SK-N-SH (cell line): Measurements from ENCODE around the gene UNK. TPM values are rescaled to one million over a fixed set of nuclear protein-coding genes. Genes with fewer than 3 reads are reported as not detected.

Experiments used
- CTCF ChIA-PET: fragments of 300-600, 350-600 bp; formaldehyde crosslinking; extraction: SDS; loops from one replicate; lab custom pipeline; 2021; lab: Yijun Ruan, JAX
- POLR2A ChIA-PET: fragments of 350-600 bp; sonication (Branson Sonifier 250); formaldehyde crosslinking; extraction: SDS; loops from one replicate; lab custom pipeline; 2020; ENCODE audit warnings: antibody characterized with exemption, inconsistent platforms; lab: Yijun Ruan, JAX
- DNase-seq: peaks from one replicate; pipeline ENCODE4 v3.0.0; 2012
- H2AFZ ChIP-seq: fragments of 200-600 bp; sonication (generic); 2 replicates; pipeline ENCODE4 v1.8.1; 2016; ENCODE audit warnings: antibody characterized with exemption, mild to moderate bottlenecking, low read depth
- H3F3A ChIP-seq: fragments of 200-600 bp; sonication (generic); replicated peaks from 2 replicates; pipeline ENCODE3; 2016; ENCODE audit warnings: antibody characterized with exemption, mild to moderate bottlenecking; ENCODE audit not compliant: insufficient read depth
- H3K27ac ChIP-seq, 2 experiments: fragments of 200-500 bp in 1 of 2; fragments of 200-600 bp in 1 of 2; sonication (Bioruptor generic) in 1 of 2; sonication (generic), shearing (Covaris generic) in 1 of 2; 2 replicates each; pipeline versions ENCODE4 v1.5.1 to v1.6.1; 2014 to 2016; ENCODE audit warnings: low read depth in 2 of 2, inconsistent platforms in 1 of 2, low read length in 1 of 2, mild to moderate bottlenecking in 1 of 2, mixed read lengths in 1 of 2
- H3K27me3 ChIP-seq: fragments of 200-600 bp; sonication (generic), shearing (Covaris generic); 2 replicates; pipeline ENCODE4 v1.6.1; 2016; ENCODE audit warnings: mixed run types; ENCODE audit not compliant: insufficient read depth
- H3K36me3 ChIP-seq, 2 experiments: fragments of 200-500 bp in 1 of 2; fragments of 200-600 bp in 1 of 2; sonication (Bioruptor generic) in 1 of 2; sonication (generic) in 1 of 2; replicated peaks in 1 of 2; 2 replicates each; pipeline versions ENCODE3 to v1.5.1; 2014 to 2016; ENCODE audit warnings: low read length in 1 of 2, mild to moderate bottlenecking in 1 of 2; ENCODE audit not compliant: insufficient read depth in 2 of 2, control insufficient read depth in 1 of 2
- H3K4me1 ChIP-seq, 2 experiments: fragments of 200-500 bp in 1 of 2; fragments of 200-600 bp in 1 of 2; sonication (Bioruptor generic) in 1 of 2; sonication (generic), shearing (Covaris generic) in 1 of 2; 2 replicates each; pipeline versions ENCODE4 v1.5.1 to v1.6.1; 2014 to 2016; ENCODE audit warnings: low read depth in 1 of 2, low read length in 1 of 2, mixed run types in 1 of 2; ENCODE audit not compliant: insufficient read depth in 2 of 2, control insufficient read depth in 1 of 2
- H3K4me2 ChIP-seq: fragments of 200-600 bp; sonication (generic), shearing (Covaris generic); 2 replicates; pipeline ENCODE4 v1.6.1; 2017; ENCODE audit warnings: mixed run types
- H3K4me3 ChIP-seq, 2 experiments: fragments of 200-500 bp in 1 of 2; fragments of 200-600 bp in 1 of 2; sonication (Bioruptor generic) in 1 of 2; sonication (generic), shearing (Covaris generic) in 1 of 2; 2 replicates each; pipeline versions ENCODE4 v1.5.1 to v1.8.1; 2014 to 2016; ENCODE audit warnings: low read depth in 2 of 2, inconsistent platforms in 1 of 2, low read length in 1 of 2, mild to moderate bottlenecking in 1 of 2, mixed read lengths in 1 of 2, moderate library complexity in 1 of 2
- H3K79me2 ChIP-seq: fragments of 200-600 bp; sonication (generic); 2 replicates; pipeline ENCODE4 v1.8.1; 2017; ENCODE audit warnings: mild to moderate bottlenecking; ENCODE audit not compliant: insufficient read depth
- H3K9ac ChIP-seq: fragments of 200-600 bp; sonication (generic); 2 replicates; pipeline ENCODE4 v1.6.1; 2017; ENCODE audit warnings: mixed run types
- H3K9me2 ChIP-seq: fragments of 200-600 bp; sonication (generic); 2 replicates; pipeline ENCODE4 v1.6.1; 2017; ENCODE audit warnings: mixed run types
- H3K9me3 ChIP-seq: fragments of 200-600 bp; sonication (generic); 2 replicates; pipeline ENCODE4 v1.6.1; 2017; ENCODE audit warnings: mixed run types, mild to moderate bottlenecking, moderate library complexity
- H4K20me1 ChIP-seq: fragments of 200-600 bp; sonication (generic); 2 replicates; pipeline ENCODE4 v1.6.1; 2017; ENCODE audit warnings: mild to moderate bottlenecking, mixed run types; ENCODE audit not compliant: insufficient read depth
- CHD2 ChIP-seq: fragments of 150-350 bp; IDR thresholded peaks from 2 replicates; pipeline ENCODE4 v1.6.1; 2018; ENCODE audit warnings: low read length; ENCODE audit not compliant: partially characterized antibody
- ELF1 ChIP-seq: IDR thresholded peaks from 2 replicates; pipeline ENCODE4 v1.4.0; 2012
- EP300 ChIP-seq, 2 experiments: IDR thresholded peaks; 2 replicates each; pipeline versions ENCODE4 v1.4.0 to v1.6.1; 2012; ENCODE audit warnings: borderline replicate concordance in 1 of 2, low read depth in 1 of 2, low read length in 1 of 2
- EZH2phosphoT487 ChIP-seq: fragments of 200-600 bp; sonication (generic); IDR thresholded peaks from 2 replicates; pipeline ENCODE4 v1.6.1; 2017; ENCODE audit warnings: low read depth, mixed run types, mild to moderate bottlenecking, antibody characterized with exemption, moderate library complexity, borderline replicate concordance
- FOSL2 ChIP-seq: IDR thresholded peaks from 2 replicates; pipeline ENCODE4 v1.4.0; 2012; ENCODE audit warnings: low read depth, mild to moderate bottlenecking, moderate library complexity, borderline replicate concordance
- FOXJ3 ChIP-seq: sonication (generic); formaldehyde crosslinking; IDR thresholded peaks from 2 replicates; pipeline ENCODE4 v1.5.1; 2020; ENCODE audit warnings: mild to moderate bottlenecking, missing genetic modification reagents
- GABPA ChIP-seq: IDR thresholded peaks from 2 replicates; pipeline ENCODE4 v1.4.0; 2012; ENCODE audit warnings: low read depth, mild to moderate bottlenecking
- GATA2 ChIP-seq: sonication (generic); formaldehyde crosslinking; IDR thresholded peaks from 2 replicates; pipeline ENCODE4 v1.5.0; 2020; ENCODE audit warnings: mild to moderate bottlenecking, missing genetic modification reagents
- NFIC ChIP-seq: IDR thresholded peaks from 2 replicates; pipeline ENCODE4 v1.4.0; 2012; ENCODE audit warnings: borderline replicate concordance
- NRF1 ChIP-seq: IDR thresholded peaks from 2 replicates; pipeline ENCODE4 v1.6.1; 2012; ENCODE audit warnings: low read depth, mild to moderate bottlenecking, low read length
- RFX5 ChIP-seq: IDR thresholded peaks from 2 replicates; pipeline ENCODE4 v1.6.1; 2012; ENCODE audit warnings: mild to moderate bottlenecking, improper control_type of control experiment, low read length
- SIN3A ChIP-seq: IDR thresholded peaks from 2 replicates; pipeline ENCODE4 v1.6.1; 2012; ENCODE audit warnings: low read depth, mild to moderate bottlenecking, low read length, moderate library complexity, borderline replicate concordance
- SMC3 ChIP-seq: IDR thresholded peaks from 2 replicates; pipeline ENCODE4 v1.6.1; 2012; ENCODE audit warnings: low read depth, low read length, improper control_type of control experiment
- TAF1 ChIP-seq: IDR thresholded peaks from 2 replicates; pipeline ENCODE4 v1.6.1; 2012; ENCODE audit warnings: low read depth, mild to moderate bottlenecking, low read length, moderate library complexity, borderline replicate concordance
- TEAD4 ChIP-seq: IDR thresholded peaks from 2 replicates; pipeline ENCODE4 v1.4.0; 2012; ENCODE audit warnings: mild to moderate bottlenecking, borderline replicate concordance; ENCODE audit not compliant: insufficient read depth
- WGBS: methylation state at CpG from one replicate; pipeline ENCODE4 v1.1.6; 2017; ENCODE audit warnings: low lambda C conversion rate; 5-methylcytosine and 5-hydroxymethylcytosine counted together
- polyA plus RNA-seq, 3 experiments: library from polyadenylated mRNA; depleted of rRNA; stranded (reverse); fragments of >200 nt; gene quantifications; 2 replicates each; pipeline ENCODE4 v1.2.3, GENCODE V29; 2012
- TF ChIP-seq, protein P1 (sequence below): IDR thresholded peaks from 2 replicates; pipeline ENCODE4 v1.6.1; 2012; ENCODE audit warnings: mild to moderate bottlenecking, low read depth, low read length, moderate library complexity
- TF ChIP-seq, protein P2 (sequence below): IDR thresholded peaks from 2 replicates; pipeline ENCODE4; 2012
- TF ChIP-seq, protein P3 (sequence below): fragments of 150-350 bp; IDR thresholded peaks from 2 replicates; pipeline ENCODE4 v1.6.1; 2016; ENCODE audit warnings: mild to moderate bottlenecking, low read depth, low read length

UNK gene
- polyA plus RNA-seq, 1 of the 3 experiments (the other 2 are of a cell fraction), result 24.8 TPM

DNA sequence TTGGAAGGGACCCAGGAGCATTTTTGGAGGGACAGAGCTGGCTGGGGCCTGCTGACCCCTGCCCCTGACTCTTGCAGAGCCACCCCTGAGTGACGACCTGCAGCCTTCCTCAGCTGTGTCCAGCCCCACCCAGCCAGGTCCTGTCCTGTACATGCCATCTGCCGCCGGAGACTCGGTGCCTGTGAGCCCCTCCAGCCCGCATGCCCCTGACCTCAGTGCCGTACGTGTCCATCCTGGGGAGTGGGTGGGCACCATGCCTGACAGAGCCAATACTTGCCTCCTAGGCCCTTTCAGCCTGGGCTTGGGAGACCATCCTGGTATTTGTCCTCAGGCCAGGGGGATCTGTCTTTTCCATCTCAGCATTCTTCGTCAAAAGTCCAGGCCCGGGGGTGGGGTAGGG lies 32.1 kb downstream of the UNK start:
- H3K4me2 ChIP-seq, result no peak overlapping the region
- no peak overlapping the region for H3K9ac ChIP-seq
- H3K4me3 ChIP-seq, result no peak overlapping the region
- TF ChIP-seq, protein P1, sequence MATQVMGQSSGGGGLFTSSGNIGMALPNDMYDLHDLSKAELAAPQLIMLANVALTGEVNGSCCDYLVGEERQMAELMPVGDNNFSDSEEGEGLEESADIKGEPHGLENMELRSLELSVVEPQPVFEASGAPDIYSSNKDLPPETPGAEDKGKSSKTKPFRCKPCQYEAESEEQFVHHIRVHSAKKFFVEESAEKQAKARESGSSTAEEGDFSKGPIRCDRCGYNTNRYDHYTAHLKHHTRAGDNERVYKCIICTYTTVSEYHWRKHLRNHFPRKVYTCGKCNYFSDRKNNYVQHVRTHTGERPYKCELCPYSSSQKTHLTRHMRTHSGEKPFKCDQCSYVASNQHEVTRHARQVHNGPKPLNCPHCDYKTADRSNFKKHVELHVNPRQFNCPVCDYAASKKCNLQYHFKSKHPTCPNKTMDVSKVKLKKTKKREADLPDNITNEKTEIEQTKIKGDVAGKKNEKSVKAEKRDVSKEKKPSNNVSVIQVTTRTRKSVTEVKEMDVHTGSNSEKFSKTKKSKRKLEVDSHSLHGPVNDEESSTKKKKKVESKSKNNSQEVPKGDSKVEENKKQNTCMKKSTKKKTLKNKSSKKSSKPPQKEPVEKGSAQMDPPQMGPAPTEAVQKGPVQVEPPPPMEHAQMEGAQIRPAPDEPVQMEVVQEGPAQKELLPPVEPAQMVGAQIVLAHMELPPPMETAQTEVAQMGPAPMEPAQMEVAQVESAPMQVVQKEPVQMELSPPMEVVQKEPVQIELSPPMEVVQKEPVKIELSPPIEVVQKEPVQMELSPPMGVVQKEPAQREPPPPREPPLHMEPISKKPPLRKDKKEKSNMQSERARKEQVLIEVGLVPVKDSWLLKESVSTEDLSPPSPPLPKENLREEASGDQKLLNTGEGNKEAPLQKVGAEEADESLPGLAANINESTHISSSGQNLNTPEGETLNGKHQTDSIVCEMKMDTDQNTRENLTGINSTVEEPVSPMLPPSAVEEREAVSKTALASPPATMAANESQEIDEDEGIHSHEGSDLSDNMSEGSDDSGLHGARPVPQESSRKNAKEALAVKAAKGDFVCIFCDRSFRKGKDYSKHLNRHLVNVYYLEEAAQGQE, result no peak
- TF ChIP-seq FOXJ3, result no peak
- no peak for TF ChIP-seq SMC3
- TF ChIP-seq FOSL2, result no peak
- no peak for TF ChIP-seq ELF1
- TF ChIP-seq TAF1, result no peak
- no peak for TF ChIP-seq RFX5
- TF ChIP-seq NRF1, result no peak
- TF ChIP-seq TEAD4, result no peak
- TF ChIP-seq EZH2phosphoT487, result no peak
- no peak for TF ChIP-seq EP300 (IDR thresholded peaks at IDR 0.05; ENCODE audit: borderline replicate concordance in 1 of 2, low read depth in 1 of 2, low read length in 1 of 2)
- TF ChIP-seq, protein P2, sequence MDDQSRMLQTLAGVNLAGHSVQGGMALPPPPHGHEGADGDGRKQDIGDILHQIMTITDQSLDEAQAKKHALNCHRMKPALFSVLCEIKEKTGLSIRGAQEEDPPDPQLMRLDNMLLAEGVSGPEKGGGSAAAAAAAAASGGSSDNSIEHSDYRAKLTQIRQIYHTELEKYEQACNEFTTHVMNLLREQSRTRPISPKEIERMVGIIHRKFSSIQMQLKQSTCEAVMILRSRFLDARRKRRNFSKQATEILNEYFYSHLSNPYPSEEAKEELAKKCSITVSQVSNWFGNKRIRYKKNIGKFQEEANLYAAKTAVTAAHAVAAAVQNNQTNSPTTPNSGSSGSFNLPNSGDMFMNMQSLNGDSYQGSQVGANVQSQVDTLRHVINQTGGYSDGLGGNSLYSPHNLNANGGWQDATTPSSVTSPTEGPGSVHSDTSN, result no peak
- TF ChIP-seq SIN3A, result no peak
- TF ChIP-seq, protein P3, sequence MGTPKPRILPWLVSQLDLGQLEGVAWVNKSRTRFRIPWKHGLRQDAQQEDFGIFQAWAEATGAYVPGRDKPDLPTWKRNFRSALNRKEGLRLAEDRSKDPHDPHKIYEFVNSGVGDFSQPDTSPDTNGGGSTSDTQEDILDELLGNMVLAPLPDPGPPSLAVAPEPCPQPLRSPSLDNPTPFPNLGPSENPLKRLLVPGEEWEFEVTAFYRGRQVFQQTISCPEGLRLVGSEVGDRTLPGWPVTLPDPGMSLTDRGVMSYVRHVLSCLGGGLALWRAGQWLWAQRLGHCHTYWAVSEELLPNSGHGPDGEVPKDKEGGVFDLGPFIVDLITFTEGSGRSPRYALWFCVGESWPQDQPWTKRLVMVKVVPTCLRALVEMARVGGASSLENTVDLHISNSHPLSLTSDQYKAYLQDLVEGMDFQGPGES, result no peak
- no peak for TF ChIP-seq CHD2
- TF ChIP-seq GABPA, result no peak
- no peak for TF ChIP-seq NFIC
- TF ChIP-seq GATA2 (CRISPR knock-in tag), result no peak
- no peaks in the 10 kb centered on the region for H3K9me3 ChIP-seq
- H3K79me2 ChIP-seq, result no peaks in the 10 kb centered on the region
- WGBS, result 100% methylated on average over 8 of the region's 9 CpGs
- H3K27me3 ChIP-seq, result no peaks in the 10 kb centered on the region
- CTCF ChIA-PET, result interaction anchor here (1.0 to 7.6 kb wide), 7 partner anchors 12 to 70 kb away, joined by 3 to 90 read pairs (median 6); partner anchors contain the start of gene UNC13D
- POLR2A ChIA-PET, result interaction anchor here (1.2 kb wide), 1 partner anchor 41 kb away, joined by 3 read pairs; no protein-coding TSS in a partner anchor
- no peaks in the 10 kb centered on the region for H3K9me2 ChIP-seq
- peaks cover 24 to 70% of the 10 kb centered on the region in 2 experiments for H3K36me3 ChIP-seq
- DNase-seq, result peak; percentile 30
- H2AFZ ChIP-seq, result no peak overlapping the region
- no peak overlapping the region for H3K27ac ChIP-seq
- H3K4me1 ChIP-seq, result peaks cover 9 to 10% of the 10 kb centered on the region in 2 experiments; a peak in 3 of 4 replicates
- H3F3A ChIP-seq, result peaks cover 9% of the 10 kb centered on the region
- no peaks in the 10 kb centered on the region for H4K20me1 ChIP-seq
